ENCODE results near the gene FBLN2.

DNA sequence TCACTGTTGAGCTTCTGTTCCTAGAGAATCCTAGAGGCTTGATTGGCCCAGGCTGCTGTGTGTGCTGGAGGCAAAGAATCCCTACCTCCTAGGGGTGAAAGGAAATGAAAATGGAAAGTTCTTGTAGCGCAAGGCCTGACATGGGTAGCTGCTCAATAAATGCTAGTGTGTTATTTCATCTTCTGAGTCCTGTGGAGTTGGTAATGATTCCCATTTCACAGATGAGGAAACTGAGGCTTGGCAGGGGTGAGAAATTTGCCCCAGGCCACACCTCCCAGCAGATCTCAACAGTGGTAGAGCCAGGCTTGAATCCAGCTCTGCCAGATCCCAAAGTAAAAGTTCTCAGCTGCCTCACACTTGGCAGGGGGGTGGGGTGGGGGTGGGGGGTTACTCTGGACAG is 42.7 kb upstream of the FBLN2 start:
- no peak for TF ChIP-seq CEBPB (IDR thresholded peaks at IDR 0.05)
- no peak for TF ChIP-seq EGR1 (IDR thresholded peaks at IDR 0.05)
- no peak for TF ChIP-seq YY1 (IDR thresholded peaks at IDR 0.05; ENCODE audit: low read depth)
- TF ChIP-seq EP300 (IDR thresholded peaks at IDR 0.05; ENCODE audit: borderline replicate concordance): no peak
